Brain pericyte (primary cell): ENCODE results near the gene IFT172.
"Not testable (repeated sequence)": the region's sequence is repeated elsewhere in the genome, so short reads cannot be mapped to it uniquely, and the experiment has no call there.

Source experiments
- DNase-seq: peaks from one replicate; pipeline ENCODE4 v3.0.0-alpha.2; 2012; ENCODE audit warnings: low read depth, low spot score

IFT172 gene

DNA sequence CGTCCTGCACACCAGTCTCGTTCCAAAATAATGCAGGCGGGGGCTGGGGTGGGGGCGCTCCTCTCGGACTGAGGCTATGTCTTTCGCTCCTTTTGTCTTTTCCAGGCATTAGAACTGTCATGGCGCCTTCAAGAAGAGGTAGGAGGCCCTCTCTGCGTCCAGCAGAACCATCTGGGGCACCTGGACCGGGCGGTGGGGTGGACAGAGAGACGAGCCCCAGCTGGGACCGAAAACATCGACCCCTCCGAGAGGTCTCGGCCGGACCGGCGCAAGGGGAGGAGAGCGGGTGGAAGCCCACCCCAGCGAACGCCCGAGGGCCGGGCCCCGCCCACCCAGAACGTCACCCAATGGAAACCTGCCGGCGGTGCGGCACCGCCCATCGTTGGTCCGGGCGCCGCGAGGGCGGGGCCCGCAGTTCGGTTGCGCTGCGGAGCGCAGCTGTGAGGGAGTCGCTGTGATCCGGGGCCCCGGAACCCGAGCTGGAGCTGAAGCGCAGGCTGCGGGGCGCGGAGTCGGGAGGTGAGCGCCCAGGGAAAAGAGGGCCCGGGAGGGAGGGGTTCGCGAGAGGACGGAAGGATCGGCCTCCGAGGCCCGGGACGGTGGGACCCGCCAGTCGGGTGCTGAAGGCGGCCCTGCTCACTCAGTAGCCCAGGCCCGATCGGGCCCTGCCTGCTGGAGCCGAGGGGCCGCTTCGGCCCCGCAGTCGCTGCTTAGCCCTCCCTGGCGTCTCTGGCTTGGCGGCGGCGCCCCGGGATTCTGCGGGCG lies 61.1 kb downstream of the IFT172 start, which contains the start of gene NRBP1:
NRBP1 (plus strand) TSS at position 419 of the 765 bp plus-strand sequence. CDS start 4,643 bp downstream, outside the sequence.
- DNase-seq = peak; percentile 64

DNA sequence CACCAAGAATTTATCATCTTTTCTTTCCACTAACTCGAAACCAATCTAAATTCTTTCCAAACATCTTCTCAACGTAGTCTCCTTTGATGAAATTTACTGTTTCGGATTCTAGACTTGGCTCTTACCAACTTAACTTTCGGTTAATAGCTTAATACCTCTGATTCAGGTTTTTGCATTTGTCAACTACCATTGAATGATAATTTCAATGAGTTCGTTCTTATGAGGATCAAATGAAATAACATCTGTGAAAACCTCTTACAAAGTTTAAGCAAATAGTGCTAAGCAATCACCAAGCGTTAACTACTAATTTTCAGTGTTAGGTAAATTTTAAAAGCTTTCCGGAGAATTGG lies 61.7 kb downstream of the IFT172 start:
- no peak for DNase-seq

DNA sequence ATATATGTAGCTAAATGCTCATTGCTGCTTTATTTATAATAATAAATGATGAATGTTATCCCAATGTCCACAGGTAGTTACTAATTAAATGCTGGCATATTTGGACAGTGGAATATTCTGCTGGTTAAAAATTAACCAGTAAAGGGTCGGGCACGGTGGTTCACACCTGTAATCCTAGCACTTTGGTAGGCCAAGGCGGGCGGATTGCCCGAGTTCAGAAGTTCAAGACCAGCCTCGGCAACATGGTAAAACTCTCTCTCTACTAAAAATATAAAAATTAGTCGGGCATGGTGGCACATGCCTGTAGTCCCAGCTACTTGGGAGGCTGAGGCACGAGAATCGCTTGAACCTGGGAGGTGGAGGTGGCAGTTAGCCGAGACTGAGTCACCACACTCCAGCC lies 64.5 kb downstream of the IFT172 start:
- DNase-seq = not testable (repeated sequence)

DNA sequence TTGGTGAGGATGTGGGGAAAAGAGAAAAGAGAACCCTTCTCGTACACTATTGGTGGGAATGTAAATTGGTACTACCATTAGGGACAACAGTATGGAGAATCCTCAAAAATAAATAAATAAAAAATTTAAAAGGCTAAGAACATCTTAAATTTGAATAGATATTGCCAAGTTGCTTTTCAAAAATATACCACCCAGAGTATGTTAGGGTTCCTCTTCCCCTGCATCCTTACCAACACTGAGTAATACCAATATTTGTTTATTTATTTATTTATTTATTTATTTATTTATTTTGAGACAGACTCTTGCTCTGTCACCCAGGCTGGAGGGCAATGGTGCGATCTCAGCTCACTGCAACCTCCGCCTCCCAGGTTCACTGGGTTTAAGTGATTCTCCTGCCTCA lies 66.6 kb downstream of the IFT172 start:
- no peak for DNase-seq

DNA sequence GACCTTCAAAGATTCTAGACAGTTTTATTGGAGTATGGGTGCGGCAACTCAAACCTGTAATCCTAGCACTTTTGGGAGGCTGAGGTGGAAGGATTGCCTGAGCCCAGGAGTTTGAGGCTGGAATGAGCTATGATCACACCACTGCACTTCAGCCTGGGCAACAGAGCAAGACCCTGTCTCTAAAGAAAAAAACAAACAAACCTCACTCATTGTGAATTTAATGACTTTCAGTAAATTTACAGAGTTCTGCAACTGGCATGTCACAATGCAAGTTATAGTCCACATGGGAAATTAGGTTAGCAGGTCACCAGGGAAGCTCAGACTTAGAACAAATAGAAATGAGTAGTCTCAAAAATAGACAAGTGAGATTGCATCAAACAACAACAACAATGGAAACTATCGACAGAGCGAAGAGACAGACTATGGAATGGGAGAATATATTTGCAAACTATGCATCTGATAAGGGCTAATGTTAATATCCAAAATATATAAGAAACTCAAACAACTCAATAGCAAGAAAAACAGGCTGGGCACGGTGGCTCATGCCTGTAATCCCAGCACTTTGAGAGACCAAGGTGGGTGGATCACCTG lies 67.8 kb downstream of the IFT172 start:
- no peak for DNase-seq

DNA sequence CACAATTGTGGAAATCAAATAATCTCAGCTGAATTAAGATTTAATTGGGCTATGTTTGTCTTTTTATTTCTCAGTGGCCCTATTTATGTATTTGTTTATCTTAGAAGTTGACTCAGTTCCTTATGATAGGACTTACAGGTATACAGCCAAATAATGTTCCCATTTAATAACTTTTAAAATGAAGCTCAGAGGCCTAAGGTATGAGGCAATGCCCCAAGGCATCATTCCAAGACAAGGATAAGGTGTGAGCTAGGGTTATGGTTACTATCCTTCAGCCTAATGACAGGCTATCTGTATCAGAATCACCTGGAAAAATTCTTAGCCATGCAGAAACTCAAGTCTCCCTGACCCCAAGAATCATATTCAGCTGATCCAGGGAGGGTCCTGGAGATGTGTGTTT lies 68.5 kb downstream of the IFT172 start:
- no peak for DNase-seq

DNA sequence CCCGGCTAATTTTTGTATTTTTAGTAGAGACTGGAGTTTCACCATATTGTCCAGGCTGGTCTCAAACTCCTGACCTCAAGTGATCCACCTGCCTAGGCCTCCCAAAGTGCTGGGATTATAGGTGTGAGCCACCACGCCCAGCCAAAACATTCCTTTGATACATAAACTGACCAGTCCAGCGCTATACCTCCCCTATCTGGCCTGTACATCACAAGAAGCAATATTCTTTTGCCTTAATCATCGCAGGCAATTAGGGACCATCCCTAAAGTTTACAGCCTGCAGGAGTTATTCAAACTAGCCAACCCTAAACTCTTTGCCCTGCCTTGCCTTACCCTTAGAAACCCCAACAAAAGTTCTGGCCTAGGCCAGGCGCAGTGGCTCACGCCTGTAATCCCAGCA lies 73.4 kb downstream of the IFT172 start:
- DNase-seq = no peak

DNA sequence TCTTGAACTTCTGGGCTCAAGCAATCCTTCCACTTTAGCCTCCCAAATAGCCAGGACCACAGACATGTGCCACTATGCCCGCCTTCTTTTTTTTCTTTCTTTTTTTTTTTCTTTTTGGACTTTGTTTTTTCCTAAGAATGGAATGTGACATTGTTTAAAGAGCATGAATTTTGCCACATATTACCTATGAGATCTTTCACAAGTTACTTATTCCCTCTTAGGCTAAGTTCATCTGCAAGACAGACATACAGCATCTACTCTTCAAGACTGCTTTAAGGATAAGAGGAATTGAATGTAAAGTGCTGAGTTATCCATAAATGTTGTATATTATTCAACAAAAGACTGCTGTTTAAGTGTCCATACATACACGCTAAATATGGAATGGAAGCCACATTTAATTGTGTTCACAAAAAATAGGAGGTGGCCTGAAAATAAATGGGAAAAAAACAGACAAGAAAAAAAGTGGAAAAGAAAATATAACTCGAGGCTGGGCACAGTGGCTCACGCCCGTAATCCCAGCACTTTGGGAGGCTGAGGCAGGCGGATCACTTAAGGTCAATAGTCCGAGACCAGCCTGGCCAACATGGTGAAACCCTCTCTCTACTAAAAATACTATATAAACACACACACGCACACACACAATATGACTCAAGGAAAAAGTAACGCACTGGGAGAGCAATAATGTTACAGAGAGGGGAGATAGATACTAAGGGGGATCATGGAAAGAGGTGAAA lies 77.0 kb downstream of the IFT172 start:
- no peak for DNase-seq

DNA sequence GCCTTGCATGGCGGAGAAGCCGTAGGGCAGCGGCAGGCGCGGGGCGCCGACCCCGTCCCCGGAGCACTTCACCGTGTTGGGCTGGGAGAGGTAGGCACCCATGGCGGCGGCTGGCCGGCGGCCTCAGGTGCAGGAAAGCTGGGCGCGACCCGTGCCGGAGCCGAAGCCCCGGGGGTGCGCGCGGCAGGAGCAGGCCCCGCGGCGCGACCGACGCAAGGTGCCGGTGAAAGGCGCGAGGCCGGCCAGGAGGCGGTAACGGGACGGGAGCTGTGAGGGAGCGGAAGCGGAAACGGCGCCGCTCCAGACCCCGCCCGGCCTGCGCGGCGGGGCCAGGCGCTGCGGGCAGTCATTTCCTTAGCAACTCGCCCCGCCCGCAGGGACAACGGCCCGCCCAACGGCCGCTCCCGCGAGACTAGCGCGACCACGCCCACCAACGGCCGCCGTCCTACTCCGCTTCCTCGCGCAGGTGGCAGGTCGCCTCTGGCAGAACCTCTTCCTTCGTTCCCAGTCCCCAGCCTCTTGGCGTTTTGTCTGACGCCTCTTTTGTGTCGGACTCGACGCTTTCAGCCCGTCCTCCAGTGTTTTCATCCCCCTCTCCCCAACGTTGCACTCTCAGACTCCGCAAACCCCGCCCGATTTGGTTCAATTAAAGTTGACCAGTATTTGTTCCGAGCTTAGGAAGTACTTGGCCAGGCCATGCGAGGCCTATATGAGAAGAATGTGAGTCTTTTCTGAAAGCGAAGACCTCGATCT lies 80.0 kb downstream of the IFT172 start, which contains the start of gene PPM1G:
PPM1G (minus strand) TSS at position 271 of the 753 bp plus-strand sequence; CDS start at position 102, 169 bp downstream.
- peak; percentile 73 for DNase-seq

DNA sequence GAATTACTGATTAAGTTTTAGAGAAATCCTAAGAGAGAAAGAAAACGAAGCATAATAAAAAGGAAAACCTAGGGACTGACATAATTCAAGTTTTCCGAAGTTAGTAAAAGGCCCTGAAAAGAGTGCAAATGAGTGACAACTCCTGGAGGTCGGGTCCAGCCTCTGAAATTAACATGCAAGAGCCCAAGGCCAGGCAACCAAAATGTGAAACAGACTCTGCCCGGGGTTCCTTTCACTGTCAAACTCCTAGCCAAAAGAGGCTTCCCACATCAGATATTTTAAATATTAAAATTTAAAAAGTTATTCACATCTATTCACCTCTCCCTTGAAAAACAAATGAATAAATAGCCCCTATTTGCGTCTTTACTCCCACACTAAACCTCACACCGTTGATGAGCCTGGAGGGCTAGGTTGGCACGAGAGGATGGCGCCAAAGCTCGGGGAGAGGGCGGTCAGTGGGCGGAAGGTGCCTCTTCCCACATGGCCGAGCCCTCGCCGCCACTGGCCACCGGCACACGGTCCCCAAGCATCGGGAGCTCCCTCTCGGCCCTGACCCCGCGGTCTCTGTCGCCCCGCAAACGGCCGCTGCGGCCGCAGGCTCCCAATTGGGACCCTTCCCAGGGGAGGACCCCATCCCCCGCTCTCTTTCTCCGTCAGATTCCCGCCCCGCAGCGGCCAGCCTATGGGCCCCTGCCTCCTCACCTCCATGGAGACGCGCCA lies 80.8 kb downstream of the IFT172 start:
- DNase-seq = no peak

DNA sequence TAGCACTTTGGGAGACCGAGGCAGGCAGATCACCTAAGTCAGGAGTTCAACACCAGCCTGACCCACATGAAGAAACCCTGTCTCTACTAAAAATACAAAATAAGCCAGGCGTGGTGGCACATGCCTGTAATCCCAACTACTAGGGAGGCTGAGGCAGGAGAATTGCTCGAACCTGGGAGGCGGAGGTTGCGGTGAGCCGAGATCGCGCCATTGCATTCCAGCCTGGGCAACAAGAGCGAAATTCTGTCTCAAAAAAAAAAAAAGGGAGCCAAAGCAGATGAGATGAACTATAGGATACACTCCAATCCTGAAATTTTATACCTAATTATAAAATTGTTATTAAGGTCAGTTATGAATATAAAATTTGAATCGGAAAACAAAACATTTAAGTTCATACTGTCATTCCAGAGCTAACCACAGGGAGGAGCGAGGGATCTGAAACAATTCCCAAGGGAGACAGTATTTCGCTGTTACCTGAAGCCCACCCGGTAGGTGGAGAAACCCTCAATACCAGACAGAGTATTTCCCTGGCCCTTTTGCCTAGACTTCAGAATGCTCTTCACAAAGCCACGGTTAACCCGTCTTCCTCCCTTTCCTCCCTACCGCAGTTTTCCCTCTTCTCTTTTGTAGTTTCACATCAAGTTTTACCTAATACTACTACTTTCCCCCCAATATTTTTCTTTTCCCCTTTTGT lies 81.6 kb downstream of the IFT172 start:
- no peak for DNase-seq

DNA sequence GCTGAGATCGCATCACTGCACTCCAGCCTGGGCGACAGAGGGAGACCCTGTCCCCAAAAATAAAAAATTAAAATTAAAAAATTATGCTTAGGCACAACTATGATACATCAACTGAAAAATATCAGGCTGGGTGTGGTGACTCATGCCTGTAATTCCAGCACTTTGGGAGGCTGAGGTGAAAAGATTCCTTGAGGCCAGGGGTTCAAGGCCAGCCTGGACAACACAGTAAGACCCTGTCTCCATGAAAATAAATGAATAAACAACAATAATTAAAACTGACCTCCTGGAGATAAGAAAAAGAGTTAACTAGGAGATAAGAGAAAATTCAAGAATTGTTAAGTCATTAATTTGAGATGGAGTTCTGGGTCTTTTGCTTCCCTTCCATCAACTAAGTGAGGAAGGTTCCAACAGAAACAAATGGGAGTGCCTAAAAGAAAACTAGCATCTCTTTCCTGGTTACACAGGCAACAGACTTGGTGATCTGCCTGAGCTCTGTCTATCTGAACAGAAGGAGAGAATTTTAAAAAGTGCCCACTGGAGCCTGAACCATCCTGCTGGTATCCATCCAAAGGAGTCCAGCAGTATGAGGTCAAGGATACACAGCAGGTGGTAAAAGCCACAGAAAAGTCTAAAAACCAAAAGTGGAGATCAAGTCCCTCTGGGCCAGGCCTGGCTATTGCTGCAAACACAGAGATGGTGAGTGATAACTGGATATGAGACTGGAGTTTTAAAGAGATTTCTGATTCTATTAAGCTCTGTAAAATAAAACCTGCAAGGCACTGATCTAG lies 89.0 kb downstream of the IFT172 start:
- DNase-seq = peak; percentile 56

DNA sequence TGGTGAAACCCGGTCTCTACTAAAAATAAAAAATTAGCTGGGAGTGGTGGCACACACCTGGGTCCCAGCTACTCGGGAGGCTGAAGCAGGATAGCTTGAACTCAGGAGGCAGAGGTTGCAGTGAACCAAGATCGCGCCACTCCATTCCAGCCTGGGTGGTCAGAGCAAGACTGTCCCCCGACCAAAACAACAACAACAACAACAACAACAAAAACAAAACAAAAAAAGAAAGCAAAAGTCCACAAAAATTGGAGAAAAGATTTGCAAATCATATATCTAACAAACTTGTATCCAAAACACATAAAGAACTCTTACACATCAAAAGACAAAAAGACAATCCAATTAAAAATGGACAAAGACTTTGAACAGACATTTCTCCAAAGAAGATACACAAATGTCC lies 90.6 kb downstream of the IFT172 start:
- no peak for DNase-seq
